GM12878 (cell line): ENCODE results near the gene GARIN5A. TPM values are rescaled to one million over a fixed set of nuclear protein-coding genes. Genes with fewer than 3 reads are reported as not detected.
A peak's percentile ranks its signal among the peaks of the same experiment; 100 is the strongest.

Experiments used
- BCL3 ChIP-seq: IDR thresholded peaks from 2 replicates; pipeline ENCODE4 v1.6.1; 2011; ENCODE audit warnings: borderline replicate concordance, low read depth, mild to moderate bottlenecking, moderate library complexity, low read length; ENCODE audit not compliant: insufficient read depth, poor library complexity, severe bottlenecking
- BCLAF1 ChIP-seq: fragments of 450-650 bp; IDR thresholded peaks from 2 replicates; pipeline ENCODE4 v1.6.1; 2017; ENCODE audit warnings: antibody characterized with exemption, mild to moderate bottlenecking, moderate library complexity
- BRCA1 ChIP-seq: IDR thresholded peaks from 2 replicates; pipeline ENCODE4 v1.6.1; 2011; ENCODE audit warnings: low read depth, low read length, improper control_type of control experiment
- CBX5 ChIP-seq: sonication (generic); IDR thresholded peaks from 2 replicates; pipeline ENCODE4 v1.6.1; 2016; ENCODE audit warnings: low read depth, moderate library complexity, mild to moderate bottlenecking, inconsistent platforms
- DPF2 ChIP-seq: fragments of 450-650 bp; IDR thresholded peaks from 2 replicates; pipeline ENCODE4 v1.6.1; 2017; ENCODE audit warnings: mild to moderate bottlenecking
- FOXK2 ChIP-seq: fragments of 450-650 bp; IDR thresholded peaks from 2 replicates; pipeline ENCODE4 v1.6.1; 2017; ENCODE audit warnings: mild to moderate bottlenecking, moderate library complexity
- HDAC2 ChIP-seq: fragments of 200-600 bp; sonication (generic); IDR thresholded peaks from 2 replicates; pipeline ENCODE4 v1.6.1; 2017
- IKZF2 ChIP-seq, 2 experiments: fragments of 450-650 bp; IDR thresholded peaks; 2 replicates each; pipeline ENCODE4 v1.6.1; 2017; ENCODE audit warnings: mild to moderate bottlenecking in 2 of 2, moderate library complexity in 2 of 2
- IRF3 ChIP-seq: fragments of 450-650 bp; IDR thresholded peaks from 2 replicates; pipeline ENCODE4 v1.6.1; 2014; ENCODE audit warnings: mild to moderate bottlenecking
- MTA3 ChIP-seq: IDR thresholded peaks from 2 replicates; pipeline ENCODE4 v1.6.1; 2012; ENCODE audit warnings: low read length, inconsistent platforms, borderline replicate concordance
- NFIC ChIP-seq: IDR thresholded peaks from 2 replicates; pipeline ENCODE4 v1.6.1; 2012; ENCODE audit warnings: low read depth, mild to moderate bottlenecking, inconsistent platforms, low read length, moderate library complexity
- NFYA ChIP-seq: IDR thresholded peaks from 2 replicates; pipeline ENCODE4 v1.6.1; 2011; ENCODE audit warnings: low read depth, mild to moderate bottlenecking, low read length, improper control_type of control experiment, borderline replicate concordance
- PML ChIP-seq: IDR thresholded peaks from 2 replicates; pipeline ENCODE4 v1.6.1; 2012; ENCODE audit warnings: low read length, inconsistent platforms
- POLR2A ChIP-seq: IDR thresholded peaks from 2 replicates; pipeline ENCODE4 v1.6.1; 2011; ENCODE audit warnings: low read depth, mild to moderate bottlenecking, low read length
- POLR2AphosphoS5 ChIP-seq: IDR thresholded peaks from 2 replicates; pipeline ENCODE4 v1.6.1; 2011; ENCODE audit warnings: mild to moderate bottlenecking, low read length, inconsistent platforms
- RB1 ChIP-seq: fragments of 450-650 bp; formaldehyde crosslinking; IDR thresholded peaks from 2 replicates; pipeline ENCODE4 v1.6.1; 2017; ENCODE audit warnings: mild to moderate bottlenecking, borderline replicate concordance
- SIN3A ChIP-seq: IDR thresholded peaks from 2 replicates; pipeline ENCODE4 v1.6.1; 2012; ENCODE audit warnings: low read depth, low read length, improper control_type of control experiment
- SIX5 ChIP-seq: IDR thresholded peaks from 2 replicates; pipeline ENCODE4 v1.6.1; 2011; ENCODE audit warnings: mild to moderate bottlenecking, low read depth, low read length, moderate library complexity; ENCODE audit not compliant: severe bottlenecking
- SP1 ChIP-seq: IDR thresholded peaks from one replicate; pipeline ENCODE4 v1.6.1; 2011; ENCODE audit warnings: low read depth, low read length
- SPI1 ChIP-seq: IDR thresholded peaks from 2 replicates; pipeline ENCODE4 v1.6.1; 2011; ENCODE audit warnings: low read depth, mild to moderate bottlenecking, low read length, moderate library complexity, borderline replicate concordance; ENCODE audit not compliant: insufficient read depth
- WRNIP1 ChIP-seq: IDR thresholded peaks from 2 replicates; pipeline ENCODE4 v1.6.1; 2011; ENCODE audit warnings: low read depth, low read length, improper control_type of control experiment, borderline replicate concordance
- ZBTB11 ChIP-seq: fragments of 450-650 bp; formaldehyde crosslinking; IDR thresholded peaks from 2 replicates; pipeline ENCODE4 v1.5.0; 2022; ENCODE audit warnings: mild to moderate bottlenecking, missing genetic modification characterization
- ZNF384 ChIP-seq: IDR thresholded peaks from 2 replicates; pipeline ENCODE4 v1.6.1; 2012; ENCODE audit warnings: low read depth, mild to moderate bottlenecking, low read length, improper control_type of control experiment, borderline replicate concordance
- polyA plus RNA-seq, 11 experiments: library from polyadenylated mRNA; depleted of rRNA in 4 of 11; unstranded in 6 of 11; stranded (reverse) in 5 of 11; fragments of >200 nt; fragmentation: Nextera tagmentation in 4 of 11; fragmentation: Illumina TruSeq in 1 of 11; extraction: Ambion mirVana in 4 of 11; extraction: Trizol in 1 of 11; gene quantifications; 1 replicate in 1 of 11; 2 replicates in 10 of 11; pipeline versions ENCODE4 v1.2.1 to v1.2.3, GENCODE V29; 2011 to 2016; ENCODE audit warnings: inconsistent platforms in 2 of 11, missing spikeins in 2 of 11, low read depth in 1 of 11
- total RNA-seq, 4 experiments: library from RNA; depleted of rRNA in 3 of 4; stranded (reverse); fragments of >200 nt in 3 of 4; fragmentation: Illumina TruSeq in 1 of 4; extraction: Trizol in 1 of 4; gene quantifications; 2 replicates each; pipeline versions ENCODE4 v1.2.1 to v1.2.3, GENCODE V29; 2013 to 2021

The GARIN5A gene
- total and polyA plus RNA-seq, 10 of the 15 experiments (the other 5 are each of a cell fraction or from before 2014, with no cell fraction given): 0.18 to 1.2 (median 0.24) TPM; not detected in 6

GRCh38 chr19:50511069-50511822 lies 34.6 kb upstream of the GARIN5A start, which contains the start of gene JOSD2 (continued):
- peak; percentile 20 for TF ChIP-seq BCL3
- TF ChIP-seq WRNIP1: no peak
- peak in 1 of 2 experiments; percentile 14; a peak in 2 of 4 replicates for TF ChIP-seq IKZF2 (IDR thresholded peaks at IDR 0.05)
- TF ChIP-seq POLR2AphosphoS5: no peak; the same call in 1 of the 2 replicates
- peak; percentile 55; the same call in 1 of the 2 replicates for TF ChIP-seq ZBTB11 (CRISPR knock-in tag)
- TF ChIP-seq BRCA1: peak; percentile 89
- no peak for TF ChIP-seq NFYA
- no peak for TF ChIP-seq IRF3
- no peak for TF ChIP-seq CBX5
- peak; percentile 57; the same call in 1 of the 2 replicates for TF ChIP-seq SIN3A
- TF ChIP-seq HDAC2: no peak
- TF ChIP-seq SP1: peak; percentile 58
- TF ChIP-seq ZNF384: no peak
- TF ChIP-seq RB1: peak; percentile 22; the same call in 1 of the 2 replicates
- TF ChIP-seq FOXK2: no peak
- no peak; the same call in 1 of the 2 replicates for TF ChIP-seq DPF2
- no peak for TF ChIP-seq NFIC
- TF ChIP-seq MTA3: no peak; the same call in 1 of the 2 replicates
- peak; percentile 96 for TF ChIP-seq SIX5
- TF ChIP-seq POLR2A: peak; percentile 76
- 0 out of 2 replicates have a peak, but pooled peaks have one; percentile 20 for TF ChIP-seq PML
- TF ChIP-seq SPI1: 0 out of 2 replicates have a peak, but pooled peaks have one; percentile 1
- TF ChIP-seq BCLAF1: no peak
